GM21737 (cell line): ENCODE results near the gene HAGH.

ENCODE experiments used
- ATAC-seq: cut with Tn5 transposase; IDR thresholded peaks from one replicate; pipeline ENCODE4 v1.9.1; 2021; ENCODE audit warnings: mild to moderate bottlenecking, moderate library complexity; ENCODE audit not compliant: unreplicated experiment

HAGH gene

GRCh38 chr16:1765826-1766225 lies 60.8 kb downstream of the HAGH start:
- no peak for ATAC-seq

DNA sequence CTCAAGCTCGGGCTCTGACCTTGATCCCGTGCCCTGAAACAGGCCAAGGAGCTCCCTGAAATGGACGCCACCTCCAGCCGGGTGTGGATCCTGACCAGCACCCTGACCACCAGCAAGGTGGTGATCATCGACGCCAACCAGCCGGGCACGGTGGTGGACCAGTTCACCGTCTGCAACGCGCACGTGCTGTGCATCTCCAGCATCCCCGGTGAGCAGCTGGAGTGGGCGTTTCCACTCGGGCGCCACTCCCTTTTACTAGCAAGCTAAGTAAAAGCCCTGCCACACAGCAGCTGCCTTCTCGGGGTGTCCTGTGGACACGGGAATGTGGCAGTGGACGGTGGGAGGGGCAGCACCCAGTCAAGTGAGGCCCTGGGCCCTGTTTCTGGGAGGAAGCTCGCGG lies 61.7 kb downstream of the HAGH start:
- no peak for ATAC-seq

GRCh38 chr16:1763521-1764511 lies 62.8 kb downstream of the HAGH start:
- ATAC-seq = no peak

- ATAC-seq = no peak
These were observed 63.6 kb downstream of the HAGH start for GRCh38 chr16:1762879-1763520.

DNA sequence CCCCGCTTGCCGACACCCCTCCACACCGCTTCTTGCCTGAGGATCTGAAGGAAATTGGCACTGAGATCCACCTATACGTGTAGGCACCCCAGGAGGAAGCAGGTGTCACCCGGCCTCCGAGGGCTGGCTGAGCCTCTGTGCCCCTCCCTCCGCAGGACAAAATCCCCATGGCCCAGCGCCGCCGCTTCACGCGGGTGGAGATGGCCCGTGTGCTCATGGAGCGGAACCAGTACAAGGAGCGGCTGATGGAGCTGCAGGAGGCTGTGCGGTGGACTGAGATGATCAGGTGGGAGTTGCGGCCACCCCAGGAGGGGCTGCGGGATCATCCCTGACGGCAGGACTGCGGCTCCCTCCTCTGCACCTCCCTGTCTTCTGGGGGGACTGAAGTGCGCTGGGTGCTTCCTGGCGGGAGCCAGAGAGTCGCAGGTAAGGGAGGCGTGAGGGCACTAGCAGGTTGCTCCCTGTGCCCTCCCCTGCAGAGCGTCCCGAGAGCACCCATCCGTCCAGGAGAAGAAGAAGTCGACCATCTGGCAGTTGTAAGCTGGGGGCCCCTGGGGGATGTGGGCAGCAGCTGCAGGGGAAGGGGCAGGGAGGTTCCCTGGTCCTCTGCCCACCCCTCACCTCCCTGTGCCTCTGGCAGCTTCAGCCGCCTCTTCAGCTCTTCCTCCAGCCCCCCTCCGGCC lies 64.3 kb downstream of the HAGH start:
- no peak for ATAC-seq

DNA sequence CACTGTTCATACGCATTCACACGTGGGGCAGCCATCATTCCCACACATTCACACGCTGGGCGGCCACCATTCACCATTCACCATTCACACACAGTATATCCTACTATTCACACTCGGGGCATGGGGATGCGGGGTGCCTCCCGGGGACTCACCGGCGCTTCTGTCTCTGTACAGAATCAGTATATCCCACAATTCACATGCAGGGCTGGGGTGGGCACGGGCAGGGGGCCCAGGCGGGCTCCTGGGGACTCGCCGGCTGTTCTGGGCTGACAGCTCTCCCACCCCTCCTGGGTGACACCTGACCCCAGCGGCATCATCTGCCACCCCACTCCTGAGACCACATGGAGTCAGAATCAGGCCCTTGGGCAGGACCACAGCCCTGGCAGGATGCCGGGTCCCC lies 64.9 kb downstream of the HAGH start:
- no peak for ATAC-seq

DNA sequence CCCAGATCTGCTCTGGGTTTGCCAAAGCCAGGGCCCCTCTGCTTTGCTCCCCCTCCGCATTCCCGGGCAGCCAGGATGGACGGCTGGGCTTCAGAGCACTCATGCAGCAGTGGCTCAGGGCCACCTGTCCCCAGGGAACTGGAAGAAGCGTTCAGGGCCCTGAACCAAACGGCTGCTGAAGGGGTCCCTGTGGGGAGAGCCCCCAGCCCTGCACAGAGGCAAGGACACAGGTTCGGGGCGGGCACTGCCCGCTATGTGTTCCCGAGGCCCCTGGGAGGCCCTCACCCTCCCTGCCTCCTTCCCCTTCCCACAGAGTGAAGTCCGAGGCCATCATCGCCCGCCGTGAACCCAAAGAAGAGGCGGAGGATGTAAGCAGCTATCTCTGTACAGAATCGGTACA lies 65.7 kb downstream of the HAGH start:
- ATAC-seq = no peak

DNA sequence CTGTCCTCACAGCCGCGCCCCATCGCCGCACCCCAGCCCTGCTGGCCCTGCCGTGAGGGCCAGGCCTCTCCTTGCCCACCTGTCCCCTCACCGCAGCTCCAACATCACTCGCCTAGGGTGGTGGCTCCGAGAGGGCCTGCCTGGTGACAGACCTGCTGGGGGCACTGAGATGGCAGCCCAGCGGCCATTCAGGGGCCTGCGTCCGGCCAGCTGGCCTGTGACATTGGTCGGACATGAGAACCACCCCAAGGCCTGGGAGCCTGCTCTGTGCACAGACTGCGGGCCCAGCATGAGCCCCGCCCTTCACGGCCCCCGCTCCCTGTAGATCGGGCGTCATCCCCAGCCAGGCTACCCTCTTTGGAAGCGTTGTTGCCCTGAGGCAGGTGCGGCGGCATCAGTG lies 67.1 kb downstream of the HAGH start:
- ATAC-seq = no peak

- no peak for ATAC-seq
These were observed 67.7 kb downstream of the HAGH start for GRCh38 chr16:1758923-1759322.

DNA sequence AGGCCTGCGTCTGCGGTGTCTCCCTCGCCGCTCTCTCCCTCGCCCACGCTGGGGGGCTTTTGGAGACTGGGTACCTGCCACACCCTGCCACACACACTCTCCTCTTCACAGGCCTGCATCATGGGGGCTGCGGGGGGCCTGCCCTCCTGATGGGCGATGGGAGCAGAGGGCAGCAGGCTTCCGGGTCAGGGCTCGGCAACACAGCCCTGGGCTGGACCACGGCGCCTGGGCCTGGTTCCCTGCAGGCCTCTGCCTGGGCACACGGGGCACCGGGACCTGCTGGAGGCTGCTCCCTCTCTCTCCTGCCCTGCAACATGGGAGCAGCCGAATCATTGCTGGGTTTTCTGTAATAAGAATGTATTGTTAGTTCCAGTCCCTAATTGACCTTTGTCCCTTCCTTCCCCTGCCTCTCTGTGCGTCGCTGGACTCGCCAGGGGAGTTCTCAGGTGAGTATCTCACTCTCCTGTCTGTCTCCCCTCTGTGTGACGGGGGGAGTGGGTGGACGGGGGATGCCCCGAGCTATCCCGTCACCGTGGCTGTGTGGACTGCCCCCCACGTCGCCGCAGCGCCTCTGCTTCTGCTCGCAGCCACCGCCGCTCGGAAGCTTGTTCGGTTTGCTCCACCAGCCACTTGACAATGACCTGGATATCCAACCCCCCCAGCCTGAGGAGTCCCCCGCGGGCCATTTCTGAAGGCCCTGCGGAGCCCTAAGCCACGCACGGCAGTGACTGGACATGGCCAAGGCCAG lies 68.7 kb downstream of the HAGH start:
- ATAC-seq = no peak
